OCI-LY3 (cell line): ENCODE results near the gene HEXA.

ENCODE experiments used
- H2AFZ ChIP-seq: fragments of 200-600, 300-600 bp; shearing (Covaris generic); 2 replicates; pipeline ENCODE4 v1.6.0; 2014; ENCODE audit warnings: antibody characterized with exemption, low read depth, low read length
- H3K27ac ChIP-seq: fragments of 200-600, 300-600 bp; sonication (generic); 2 replicates; pipeline ENCODE4 v1.5.1; 2014; ENCODE audit warnings: mild to moderate bottlenecking, low read length, moderate library complexity, mixed read lengths
- H3K27me3 ChIP-seq: fragments of 200-600, 300-600 bp; sonication (generic); 2 replicates; pipeline ENCODE4 v1.6.1; 2014; ENCODE audit warnings: low read depth, low read length, mixed read lengths
- H3K36me3 ChIP-seq: fragments of 200-600, 300-600 bp; sonication (generic); replicated peaks from 2 replicates; pipeline ENCODE3; 2014; ENCODE audit warnings: low read depth, low read length, mixed read lengths
- H3K4me1 ChIP-seq: fragments of 300-600, 200-600 bp; sonication (generic); 2 replicates; pipeline ENCODE4 v1.6.1; 2014; ENCODE audit warnings: low read length, mixed read lengths
- H3K4me2 ChIP-seq: fragments of 200-600, 300-600 bp; sonication (generic); 2 replicates; pipeline ENCODE4 v1.6.1; 2014; ENCODE audit warnings: low read length, mixed read lengths
- H3K4me3 ChIP-seq: fragments of 300-600, 200-600 bp; sonication (generic); 2 replicates; pipeline ENCODE4 v1.5.1; 2014; ENCODE audit warnings: antibody characterized with exemption, mild to moderate bottlenecking, low read length, moderate library complexity
- H3K79me2 ChIP-seq: fragments of 300-600, 200-600 bp; shearing (Covaris generic); 2 replicates; pipeline ENCODE4 v1.6.1; 2014; ENCODE audit warnings: mild to moderate bottlenecking, low read length, mixed read lengths
- H3K9ac ChIP-seq: fragments of 300-600, 200-600 bp; shearing (Covaris generic); 2 replicates; pipeline ENCODE4 v1.6.0; 2014; ENCODE audit warnings: mild to moderate bottlenecking, low read length, moderate library complexity
- H3K9me3 ChIP-seq: fragments of 200-600, 300-600 bp; shearing (Covaris generic); 2 replicates; pipeline ENCODE4 v1.6.1; 2014; ENCODE audit warnings: low read length, mixed read lengths; ENCODE audit not compliant: insufficient read depth
- H4K20me1 ChIP-seq: fragments of 200-600, 300-600 bp; sonication (generic); 2 replicates; pipeline ENCODE4 v1.6.1; 2016; ENCODE audit warnings: low read length, mixed read lengths; ENCODE audit not compliant: insufficient read depth
- CTCF ChIP-seq: fragments of 200-600, 300-600 bp; sonication (generic); IDR thresholded peaks from 2 replicates; pipeline ENCODE4 v1.5.1; 2014; ENCODE audit warnings: antibody characterized with exemption, low read length, low read depth
- EZH2phosphoT487 ChIP-seq: fragments of 200-600 bp; shearing (Covaris generic); IDR thresholded peaks from 2 replicates; pipeline ENCODE4 v1.6.1; 2018; ENCODE audit warnings: antibody characterized with exemption, mixed run types, low read depth

The HEXA gene

GRCh38 chr15:72338148-72338547 is 37.7 kb downstream of the HEXA start:
- Histone ChIP-seq H3K4me1 (no peaks in the 10 kb centered on the region), H3K79me2 (no peaks in the 10 kb centered on the region), H2AFZ (no peak overlapping the region), H3K9me3 (no peaks in the 10 kb centered on the region), H3K4me2 (no peak overlapping the region), H3K36me3 (peaks cover 4% of the 10 kb centered on the region), H3K9ac (no peak overlapping the region), H4K20me1 (no peaks in the 10 kb centered on the region), H3K27me3 (no peaks in the 10 kb centered on the region), H3K4me3 (no peak overlapping the region), H3K27ac (no peak overlapping the region)
- TF ChIP-seq EZH2phosphoT487 (no peak), CTCF (no peak)

- no peaks in the 10 kb centered on the region for H3K9me3 ChIP-seq
- peaks cover 4% of the 10 kb centered on the region for H3K36me3 ChIP-seq
- no peak overlapping the region for H2AFZ ChIP-seq
- H3K79me2 ChIP-seq = no peaks in the 10 kb centered on the region
- no peak overlapping the region for H3K9ac ChIP-seq
- TF ChIP-seq CTCF (no peak), EZH2phosphoT487 (no peak)
- no peak overlapping the region for H3K4me2 ChIP-seq
- no peak overlapping the region for H3K27ac ChIP-seq
- H4K20me1 ChIP-seq = no peaks in the 10 kb centered on the region
- H3K4me1 ChIP-seq = no peaks in the 10 kb centered on the region
- H3K27me3 ChIP-seq = no peaks in the 10 kb centered on the region
- H3K4me3 ChIP-seq = no peak overlapping the region
These were observed 41.0 kb downstream of the HEXA start for GRCh38 chr15:72334842-72335241.

- no peak overlapping the region for H3K9ac ChIP-seq
- H3K4me2 ChIP-seq = no peak overlapping the region
These were observed 44.8 kb downstream of the HEXA start for GRCh38 chr15:72331021-72331420.

GRCh38 chr15:72323752-72324151 is 52.1 kb downstream of the HEXA start:
- no peak overlapping the region for H3K4me2 ChIP-seq
- no peak for TF ChIP-seq CTCF
- no peak for TF ChIP-seq EZH2phosphoT487
- peaks cover 14% of the 10 kb centered on the region for H3K36me3 ChIP-seq
- H3K4me3 ChIP-seq = no peak overlapping the region
- no peaks in the 10 kb centered on the region for H3K27me3 ChIP-seq
- H4K20me1 ChIP-seq = no peaks in the 10 kb centered on the region
- H3K9me3 ChIP-seq = peaks cover 7% of the 10 kb centered on the region; the same call in 1 of the 2 replicates
- no peak overlapping the region for H3K27ac ChIP-seq
- no peaks in the 10 kb centered on the region for H3K79me2 ChIP-seq
- H3K9ac ChIP-seq = no peak overlapping the region
- H3K4me1 ChIP-seq = 0 out of 2 replicates have a peak, but pooled peaks cover 7% of the 10 kb centered on the region
- H2AFZ ChIP-seq = no peak overlapping the region

More at GRCh38 chr15:72331021-72331420, 44.8 kb downstream of the HEXA start:
- H3K27ac ChIP-seq = no peak overlapping the region
- no peaks in the 10 kb centered on the region for H3K4me1 ChIP-seq
- no peaks in the 10 kb centered on the region for H3K27me3 ChIP-seq
- H3K79me2 ChIP-seq = no peaks in the 10 kb centered on the region
- peaks cover 8% of the 10 kb centered on the region for H3K36me3 ChIP-seq
- H4K20me1 ChIP-seq = no peaks in the 10 kb centered on the region
- no peaks in the 10 kb centered on the region for H3K9me3 ChIP-seq
- no peak overlapping the region for H3K4me3 ChIP-seq
- no peak overlapping the region for H2AFZ ChIP-seq
- TF ChIP-seq CTCF (no peak), EZH2phosphoT487 (no peak)
